Right lobe of liver (tissue), 4 donors: ENCODE data around the gene CDC23.

Source experiments
- CTCF ChIP-seq, 4 donors: fragments of 200-600 bp in 3 of 4; fragments of 450-650 bp in 1 of 4; IDR thresholded peaks; one replicate each; pipeline versions ENCODE4 v1.5.1 to v1.8.0; 2016 to 2022; ENCODE audit warnings: antibody characterized with exemption in 4 of 4, mild to moderate bottlenecking in 2 of 4
- POLR2A ChIP-seq: fragments of 450-650 bp; IDR thresholded peaks from one replicate; pipeline ENCODE4 v1.6.1; 2017; ENCODE audit warnings: antibody characterized with exemption, mild to moderate bottlenecking
- donor health status: DM: no; HTN: no; CAD: no.
- donor health status: DM: no; HTN: no; CAD: no.
- donor health status: DM: no; HTN: yes; CAD: no.

DNA sequence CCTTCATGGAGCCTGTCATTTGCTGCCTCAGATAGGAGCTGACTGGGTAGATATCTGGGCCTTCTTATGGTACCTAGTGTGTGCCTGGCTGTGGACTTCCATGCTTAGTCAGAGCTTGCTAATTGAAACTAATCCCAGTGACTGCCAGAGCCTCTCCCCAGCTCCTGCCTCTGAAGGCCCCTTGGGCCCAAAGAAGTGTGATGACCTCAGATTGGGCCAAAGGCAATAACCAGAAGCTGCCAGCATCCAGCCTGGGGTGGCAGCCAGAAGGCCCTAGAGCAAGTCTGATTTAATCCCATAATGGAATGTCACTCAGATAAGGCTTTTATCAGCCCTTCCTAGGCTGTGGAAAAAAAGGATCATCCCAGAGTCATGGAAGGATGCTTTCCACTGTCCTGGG lies 17.1 kb upstream of the CDC23 start:
- no peak for TF ChIP-seq CTCF (IDR thresholded peaks at IDR 0.05)
- TF ChIP-seq POLR2A: no peak
